Hematopoietic multipotent progenitor cell (in vitro differentiated cells): Measurements from ENCODE around the gene ANO2. TPM values are rescaled to one million over a fixed set of nuclear protein-coding genes. Genes with fewer than 3 reads are reported as not detected.

Source experiments
- DNase-seq, 3 donors: peaks; one replicate each; pipeline ENCODE4 v3.0.0-alpha.2; 2011 to 2015; ENCODE audit warnings: low read depth in 2 of 3, low spot score in 2 of 3
- total RNA-seq: library from RNA; depleted of rRNA; stranded (reverse); fragments of >200 nt; gene quantifications from one replicate; pipeline ENCODE4 v1.2.3, GENCODE V29; 2012

ANO2 gene
- total RNA-seq, 1 donor = 0.81 TPM

- DNase-seq = no peak
Measured at GRCh38 chr12:5964913-5965900, 20.1 kb upstream of the ANO2 start.

GRCh38 chr12:5963515-5963914 lies 18.5 kb upstream of the ANO2 start:
- no peak for DNase-seq

- DNase-seq = no peak
Measured at GRCh38 chr12:5960783-5961182, 15.7 kb upstream of the ANO2 start.

- DNase-seq = no peak
Measured at GRCh38 chr12:5956987-5957386, 11.9 kb upstream of the ANO2 start.

- DNase-seq = no peak
Measured at GRCh38 chr12:5954661-5955060, 9.6 kb upstream of the ANO2 start.

- DNase-seq = no peak
Measured at GRCh38 chr12:5953835-5954586, 9.0 kb upstream of the ANO2 start.

- DNase-seq = no peak
Measured at GRCh38 chr12:5952031-5952430, 7.0 kb upstream of the ANO2 start.

GRCh38 chr12:5948696-5949095 lies 3.6 kb upstream of the ANO2 start:
- DNase-seq = peak in 1 of 3 donors; percentile 22

GRCh38 chr12:5947006-5947405 lies 1.9 kb upstream of the ANO2 start:
- no peak for DNase-seq

- DNase-seq = no peak
Measured at GRCh38 chr12:5946388-5946787, 1.3 kb upstream of the ANO2 start.

- no peak for DNase-seq
Measured at GRCh38 chr12:5944688-5945070, 380 bp downstream of the ANO2 start.

GRCh38 chr12:5944053-5944452 lies 1.0 kb downstream of the ANO2 start:
- no peak for DNase-seq

GRCh38 chr12:5941907-5942306 lies 3.2 kb downstream of the ANO2 start:
- DNase-seq = no peak

GRCh38 chr12:5927732-5928516 lies 17.1 kb downstream of the ANO2 start:
- no peak for DNase-seq

GRCh38 chr12:5925646-5926045 lies 19.4 kb downstream of the ANO2 start:
- no peak for DNase-seq

- DNase-seq = no peak
Measured at GRCh38 chr12:5924342-5924741, 20.7 kb downstream of the ANO2 start.

GRCh38 chr12:5923751-5924150 lies 21.3 kb downstream of the ANO2 start:
- DNase-seq = no peak

- DNase-seq = no peak
Measured at GRCh38 chr12:5923043-5923605, 21.9 kb downstream of the ANO2 start.

GRCh38 chr12:5921966-5922899 lies 22.8 kb downstream of the ANO2 start:
- DNase-seq = no peak
